CD4-positive, alpha-beta T cell treated with Interleukin-15 for 1 hour (primary cell): ENCODE measurements around the gene GUCY1A2.
"Not testable (repeated sequence)": the region's sequence is repeated elsewhere in the genome, so short reads cannot be mapped to it uniquely, and the experiment has no call there.

Experiments used
- DNase-seq: peaks from one replicate; pipeline ENCODE4 v3.0.0-alpha.2; 2020

GUCY1A2 gene

DNA sequence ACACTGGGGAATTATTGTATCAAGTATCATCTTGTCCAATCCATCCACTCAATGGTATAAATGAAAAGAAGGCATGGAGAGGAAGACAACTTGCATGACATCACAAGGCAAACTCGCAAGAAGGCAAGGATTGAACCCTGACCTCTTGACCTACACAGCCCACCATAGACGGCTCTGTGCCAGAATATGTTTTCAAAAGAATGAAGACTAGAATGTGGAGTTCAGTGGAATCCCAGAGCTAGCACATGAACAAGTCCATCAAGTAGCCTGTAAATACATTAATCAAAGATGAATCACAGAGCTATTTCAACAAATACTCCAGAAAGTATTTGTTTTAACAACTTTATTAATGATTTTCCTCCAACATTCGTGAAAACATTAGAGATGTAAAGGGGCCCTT lies 189.7 kb downstream of the GUCY1A2 start:
- no peak for DNase-seq

DNA sequence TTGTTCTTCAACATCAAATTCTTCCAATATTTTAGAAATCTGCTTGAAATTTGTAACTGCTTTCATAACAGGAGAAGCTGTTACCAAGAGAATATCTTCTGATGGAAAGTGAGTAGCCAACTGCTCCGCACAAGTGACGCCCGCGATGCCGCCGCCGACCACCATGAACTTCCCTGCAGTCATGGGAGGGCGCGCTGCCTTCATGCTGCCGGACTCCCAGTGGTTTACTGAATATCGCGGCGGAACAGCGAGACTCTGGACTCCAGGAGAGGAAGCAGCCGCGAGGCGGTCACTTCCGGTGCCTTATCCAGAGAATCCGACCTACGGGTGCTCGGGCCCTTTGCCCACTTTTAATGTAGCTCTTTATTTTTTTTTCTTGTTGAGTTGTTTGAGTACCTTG lies 190.6 kb downstream of the GUCY1A2 start:
- DNase-seq, result no peak

DNA sequence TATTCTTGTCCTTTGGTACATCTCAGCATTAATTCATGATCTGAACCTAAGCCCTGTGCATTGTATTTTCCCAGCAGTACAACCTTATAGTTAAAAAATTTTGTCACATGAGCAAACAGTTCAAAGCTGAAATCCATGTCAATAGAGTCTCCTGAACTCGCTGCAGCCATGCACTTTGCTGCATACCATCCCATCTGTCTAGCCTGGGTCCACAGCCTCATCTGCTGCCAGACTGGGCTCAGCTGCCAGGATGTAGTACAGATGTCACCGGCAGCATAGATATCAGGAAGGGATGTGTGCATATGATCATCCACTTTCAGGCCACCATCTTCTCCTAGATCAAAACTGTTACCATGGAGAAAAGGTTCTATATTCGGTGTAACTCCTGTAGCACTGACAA lies 191.7 kb downstream of the GUCY1A2 start:
- not testable (repeated sequence) for DNase-seq

DNA sequence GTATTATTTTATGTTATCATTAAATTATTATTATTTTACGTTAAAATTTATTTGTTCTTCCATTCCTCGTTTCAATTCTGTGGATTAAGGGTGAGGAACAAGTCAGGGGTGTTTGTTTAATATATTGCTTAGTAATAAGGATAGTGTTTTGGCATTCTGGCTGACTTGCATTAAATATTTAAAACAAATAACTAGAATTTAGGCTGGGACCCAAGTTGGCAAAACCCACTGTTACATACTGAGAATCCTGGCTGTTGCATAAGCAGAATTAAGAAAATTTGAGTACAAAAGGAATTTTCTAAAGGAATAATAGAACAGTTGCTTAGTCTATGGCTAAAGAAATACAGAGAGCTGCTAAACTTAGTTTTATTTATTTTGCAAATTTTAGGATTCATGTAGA lies 196.4 kb downstream of the GUCY1A2 start:
- no peak for DNase-seq

DNA sequence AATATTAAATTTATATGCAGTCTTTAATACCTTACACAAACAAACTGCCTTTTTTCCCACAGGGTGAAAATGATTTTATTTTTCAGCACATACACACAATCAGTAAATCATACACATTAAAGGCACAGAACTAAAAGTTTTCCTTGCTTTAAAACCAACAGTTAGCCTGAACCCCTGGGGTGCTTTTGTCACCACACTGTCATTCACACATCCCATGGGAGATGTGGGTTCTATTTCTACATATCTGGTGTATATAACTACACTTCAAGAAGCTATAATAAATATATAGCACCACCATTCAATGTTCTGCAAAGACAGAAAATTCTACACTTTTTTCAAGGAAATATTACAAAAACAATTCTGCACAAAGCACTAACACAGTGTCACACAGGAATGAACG lies 197.0 kb downstream of the GUCY1A2 start:
- no peak for DNase-seq

DNA sequence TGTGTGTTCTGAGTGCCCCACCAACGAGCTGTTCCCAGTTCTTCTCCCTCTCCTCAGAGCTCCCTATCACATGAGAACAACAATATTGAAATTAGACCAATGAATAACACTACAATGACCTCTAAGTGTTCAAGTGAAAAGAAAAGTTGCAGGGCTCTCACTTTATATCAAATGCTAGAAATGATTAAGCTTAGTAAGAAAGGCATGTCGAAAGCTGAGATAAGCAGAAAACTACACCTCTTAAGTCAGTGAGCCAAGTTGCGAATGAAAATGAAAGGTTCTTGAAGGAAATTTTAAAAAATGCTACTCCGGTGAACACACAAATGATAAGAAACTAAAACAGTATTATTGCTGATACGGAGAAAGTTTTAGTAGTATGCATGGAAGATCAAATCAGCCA lies 199.8 kb downstream of the GUCY1A2 start:
- DNase-seq, result no peak

DNA sequence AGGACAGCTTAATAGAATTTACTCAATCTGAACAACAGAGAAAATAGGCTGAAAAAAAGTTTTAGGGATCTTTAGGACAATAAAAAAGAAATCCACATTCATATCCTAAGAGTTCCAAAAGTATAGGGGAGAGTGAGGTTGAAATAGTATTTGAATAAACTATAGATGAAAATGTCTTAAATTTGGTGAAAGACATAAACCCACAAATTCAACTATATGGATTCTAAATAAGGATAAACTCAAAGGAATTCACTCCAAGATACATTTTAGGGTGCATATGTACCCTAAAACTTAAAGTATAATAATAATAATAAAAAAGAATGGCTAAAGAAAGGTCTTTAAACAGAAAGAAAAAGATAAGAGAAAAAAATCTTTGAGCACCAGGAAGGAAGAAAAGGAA lies 203.1 kb downstream of the GUCY1A2 start:
- DNase-seq, result no peak

DNA sequence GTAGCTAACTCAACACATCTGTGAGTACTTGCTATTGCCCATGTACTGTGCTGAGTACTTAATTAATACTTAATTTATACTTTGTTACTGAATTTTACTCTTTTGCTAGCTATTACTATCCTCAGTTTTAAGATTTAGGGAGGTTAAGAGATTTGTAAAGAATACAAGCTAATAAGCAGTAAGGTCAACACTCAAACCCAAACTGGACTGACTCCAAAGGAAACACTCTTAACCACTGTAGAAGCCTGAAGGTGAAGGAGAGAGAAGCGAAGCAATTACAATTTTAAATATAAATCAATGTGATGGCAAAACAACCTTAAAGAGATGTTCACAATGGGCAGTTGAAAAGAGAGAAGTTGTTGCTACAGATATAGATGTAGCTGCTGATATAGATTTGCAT lies 204.5 kb downstream of the GUCY1A2 start:
- no peak for DNase-seq

DNA sequence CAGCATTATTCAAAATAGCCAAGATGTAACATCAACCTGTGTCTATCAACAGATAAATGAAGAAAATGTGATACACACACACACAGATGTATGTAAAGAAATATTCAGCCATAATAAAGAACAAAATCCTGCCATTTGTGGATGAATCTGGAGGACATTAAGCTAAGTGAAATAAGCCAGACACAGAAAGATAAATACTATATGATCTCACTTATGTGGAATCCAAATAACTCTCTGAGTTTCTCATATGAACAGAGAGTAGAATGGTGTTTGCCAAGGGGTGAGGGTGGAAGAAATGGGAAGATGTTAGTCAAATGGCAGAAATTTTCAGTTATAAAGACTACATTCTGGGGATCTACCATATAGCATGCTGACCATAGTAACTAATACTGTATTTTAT lies 224.2 kb downstream of the GUCY1A2 start:
- no peak for DNase-seq

DNA sequence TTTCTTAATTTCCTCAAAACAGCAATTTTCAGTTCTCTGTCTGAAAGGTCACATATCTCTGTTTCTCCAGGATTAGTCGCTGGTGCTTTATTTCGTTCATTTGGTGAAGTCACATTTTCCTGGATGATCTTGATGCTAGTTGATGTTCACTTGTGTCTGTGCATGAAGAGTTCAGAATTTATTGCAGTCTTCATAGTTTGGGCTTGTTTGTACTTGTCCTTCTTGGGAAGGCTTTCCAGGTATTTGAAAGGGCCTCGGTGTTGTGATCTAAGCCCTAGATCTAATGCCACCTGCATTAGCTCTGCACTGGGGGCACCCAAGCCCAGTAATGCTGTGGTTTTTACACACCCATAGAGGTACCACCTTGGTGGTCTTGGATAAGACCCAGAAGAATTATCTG lies 228.9 kb downstream of the GUCY1A2 start:
- no peak for DNase-seq

DNA sequence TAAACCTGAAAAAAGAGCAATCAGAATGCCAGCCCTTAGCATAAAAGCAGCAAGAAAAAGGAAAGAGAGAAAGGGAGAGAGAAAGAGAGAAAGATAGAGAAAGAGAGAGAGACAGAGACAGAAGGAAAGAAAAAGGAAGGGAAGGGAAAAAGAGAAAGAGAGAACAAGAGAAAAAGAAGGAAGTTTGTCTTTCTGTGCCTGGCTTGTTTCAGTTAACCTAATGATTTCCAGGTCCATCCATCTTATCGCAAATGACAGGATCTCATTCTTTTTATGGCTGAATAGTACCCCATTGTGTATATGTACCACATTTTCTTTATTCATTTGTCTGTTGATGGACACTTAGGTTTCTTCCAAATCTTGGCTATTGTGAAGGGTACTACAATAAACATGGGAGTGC lies 230.8 kb downstream of the GUCY1A2 start:
- DNase-seq, result no peak

DNA sequence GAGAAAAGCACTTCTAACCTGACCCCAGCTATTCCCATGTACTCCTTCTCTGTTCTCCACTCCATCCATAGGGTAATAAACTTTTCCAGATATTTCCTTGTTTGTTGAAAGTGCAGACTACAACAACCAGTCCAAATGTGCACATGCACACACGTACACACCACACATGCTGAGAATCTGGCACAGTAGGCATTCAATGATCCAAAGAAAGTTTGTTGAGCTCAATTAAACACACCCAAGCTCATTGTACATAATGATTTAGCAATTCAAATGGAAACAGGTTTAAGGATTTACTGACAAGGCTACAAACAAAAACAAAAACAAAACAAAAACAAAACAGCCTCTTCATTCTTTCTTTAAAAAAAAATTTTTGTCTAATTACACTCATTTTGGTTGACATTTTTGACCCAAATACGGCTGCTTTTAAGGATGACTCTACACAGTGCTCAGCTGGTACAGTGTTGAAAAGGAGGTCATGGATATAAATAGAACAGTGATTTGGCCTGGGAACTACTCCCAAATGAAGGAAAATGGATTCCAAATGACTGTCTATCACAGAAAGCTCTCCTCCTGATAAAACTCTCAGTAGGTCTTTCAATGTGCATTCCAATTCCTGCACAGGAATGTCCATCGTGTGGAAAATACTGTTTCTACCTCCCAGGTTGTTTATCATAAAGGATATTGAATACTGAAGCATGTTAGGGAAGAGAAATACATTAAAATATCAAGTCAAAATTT lies 232.2 kb downstream of the GUCY1A2 start:
- no peak for DNase-seq

DNA sequence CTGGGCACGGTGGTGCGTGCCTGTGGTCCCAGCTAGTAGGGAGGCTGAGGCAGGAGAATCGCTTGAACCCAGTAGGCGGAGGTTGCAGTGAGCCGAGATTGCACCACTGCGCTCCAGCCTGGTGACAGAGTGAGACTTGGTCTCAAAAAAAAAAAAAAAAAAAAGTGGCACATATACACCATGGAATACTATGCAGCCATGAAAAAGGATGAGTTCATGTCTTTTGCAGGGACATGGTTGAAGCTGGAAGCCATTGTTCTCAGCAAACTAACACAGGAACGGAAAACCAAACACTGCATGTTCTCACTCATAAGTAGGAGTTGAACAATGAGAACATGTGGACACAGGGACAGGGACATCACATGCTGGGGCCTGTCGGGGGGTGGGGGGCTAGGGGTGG lies 241.0 kb downstream of the GUCY1A2 start:
- DNase-seq, result not testable (repeated sequence)

DNA sequence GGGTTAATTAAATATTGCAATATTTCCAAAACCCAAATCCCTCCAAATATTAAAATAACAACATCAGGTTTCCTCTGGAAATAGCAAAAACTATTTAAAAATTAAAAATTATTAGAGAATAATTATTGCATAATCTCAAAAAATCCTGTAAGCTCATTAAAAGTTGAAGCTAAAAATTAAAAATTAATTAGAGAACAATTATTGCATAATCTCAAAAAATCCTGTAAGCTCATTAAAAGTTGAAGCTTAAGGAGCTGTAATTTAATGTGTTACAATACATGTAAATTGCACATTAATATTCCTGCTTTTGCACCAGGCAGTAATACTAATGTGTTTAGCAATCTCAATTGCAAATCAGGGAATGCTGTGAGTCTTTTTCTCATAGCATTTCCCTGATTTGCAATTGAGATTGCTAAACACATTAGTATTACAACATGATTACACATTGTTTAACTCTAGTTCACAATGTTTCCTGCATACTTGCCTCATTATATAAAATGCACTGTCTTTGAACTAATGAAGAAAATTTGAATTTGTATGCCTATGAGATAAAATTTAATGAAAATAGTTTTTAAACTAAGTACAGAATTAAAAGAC lies 247.7 kb downstream of the GUCY1A2 start:
- no peak for DNase-seq

DNA sequence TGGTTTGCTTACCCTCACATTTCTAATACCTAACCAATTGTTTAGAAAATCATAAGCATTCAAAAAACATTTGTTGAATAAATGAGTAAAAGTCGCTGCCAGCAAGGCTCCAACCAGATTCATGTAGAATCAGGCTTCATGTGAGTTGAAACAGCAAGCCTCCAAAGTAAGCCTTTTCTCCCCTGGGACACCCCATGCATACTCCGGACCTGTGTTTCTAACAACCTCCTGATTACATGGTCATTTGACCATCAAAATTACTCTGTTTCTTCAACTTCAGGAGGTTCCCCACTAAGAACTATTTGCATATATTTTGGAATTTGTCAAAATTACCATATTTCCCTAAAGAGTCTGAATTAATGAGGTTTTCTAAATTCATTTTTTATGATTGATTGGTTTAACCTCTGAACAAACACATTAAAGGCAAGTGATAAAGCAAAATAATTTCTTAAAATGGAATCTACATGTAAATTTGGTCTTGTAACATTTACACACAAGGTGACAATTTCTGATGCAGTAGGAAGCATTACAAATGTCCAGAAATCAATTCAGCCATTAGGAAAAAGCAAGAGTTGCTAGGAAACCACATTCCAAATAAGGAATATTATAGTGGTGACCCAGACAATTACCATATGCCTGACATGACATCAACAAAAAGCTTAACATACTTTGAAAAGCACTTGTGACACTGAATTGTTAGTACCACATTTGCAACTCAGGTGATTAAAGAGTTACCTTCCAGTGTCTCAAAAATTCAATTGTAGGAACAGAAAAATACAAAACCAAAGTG lies 252.6 kb downstream of the GUCY1A2 start:
- no peak for DNase-seq

DNA sequence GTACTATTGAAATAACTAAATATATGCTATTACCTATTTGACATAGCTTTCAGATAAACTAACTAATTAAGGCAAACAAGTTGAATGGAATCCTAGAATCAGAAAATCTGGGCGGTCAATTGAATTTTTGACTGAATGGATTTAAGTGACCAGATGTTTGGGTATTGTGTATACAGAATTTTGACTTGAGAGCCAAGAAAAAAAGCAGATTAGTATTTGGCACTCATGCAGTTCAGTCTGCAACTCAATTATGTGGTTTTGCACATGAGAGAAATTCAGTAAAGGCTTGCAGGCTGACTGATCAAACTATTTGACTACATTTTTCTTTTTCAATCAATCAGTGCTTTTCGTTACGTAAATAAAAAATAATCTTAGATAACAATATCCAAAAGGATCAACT lies 254.8 kb downstream of the GUCY1A2 start:
- no peak for DNase-seq

DNA sequence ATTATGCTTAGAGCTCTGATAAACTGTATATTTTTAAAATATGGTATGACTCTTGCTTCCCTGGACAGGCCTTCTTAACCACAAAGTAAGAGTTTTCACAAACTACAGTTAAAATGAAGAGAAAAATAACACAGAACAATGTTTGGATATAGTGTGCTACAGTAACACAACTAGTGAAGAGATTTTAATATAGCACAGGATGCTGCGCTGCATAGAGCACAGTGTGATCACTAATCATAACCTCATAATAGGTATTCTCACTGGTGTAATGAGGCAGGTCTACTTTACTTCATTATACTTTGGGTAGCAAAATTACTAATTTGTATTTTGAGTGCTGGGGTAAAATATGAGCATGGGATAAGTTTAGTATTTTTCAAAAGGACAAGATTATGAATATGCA lies 256.5 kb downstream of the GUCY1A2 start:
- DNase-seq, result no peak

DNA sequence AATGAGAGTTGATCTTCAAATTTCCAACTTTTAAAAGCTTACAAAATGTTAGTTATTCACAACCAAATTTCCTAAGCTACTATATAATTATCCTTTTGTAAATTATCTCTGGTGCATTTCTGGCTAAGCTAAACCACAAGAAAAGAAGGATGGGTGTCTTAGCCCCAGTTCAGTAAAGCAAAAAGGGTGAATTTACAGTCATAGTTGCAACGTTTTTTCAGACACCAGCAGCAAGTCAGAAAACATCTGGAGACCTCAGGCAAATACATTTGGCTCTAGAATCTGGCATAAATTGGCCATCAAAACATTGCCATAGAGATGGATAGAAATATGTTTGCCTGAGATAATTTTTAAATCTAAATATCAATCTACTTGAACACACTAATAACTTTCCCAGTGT lies 257.0 kb downstream of the GUCY1A2 start:
- DNase-seq, result no peak

DNA sequence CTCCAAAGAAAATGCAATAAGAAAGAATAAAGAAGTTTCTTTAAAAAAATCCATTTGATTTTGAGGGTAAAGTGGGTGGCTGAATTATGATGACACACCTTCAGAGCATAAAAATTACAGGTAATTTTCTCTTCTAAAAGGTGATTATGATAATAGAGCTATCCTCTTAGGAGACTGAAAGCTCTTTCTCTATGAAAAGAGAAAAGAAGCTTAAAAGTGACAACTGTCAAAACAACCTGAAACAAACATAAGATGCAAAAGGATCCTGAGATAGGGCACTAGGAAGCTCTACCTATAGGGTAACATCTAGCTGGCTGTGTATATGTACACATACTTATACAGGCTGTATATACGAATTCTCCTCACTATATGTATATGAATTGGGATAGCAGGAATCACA lies 270.2 kb downstream of the GUCY1A2 start:
- DNase-seq, result no peak

DNA sequence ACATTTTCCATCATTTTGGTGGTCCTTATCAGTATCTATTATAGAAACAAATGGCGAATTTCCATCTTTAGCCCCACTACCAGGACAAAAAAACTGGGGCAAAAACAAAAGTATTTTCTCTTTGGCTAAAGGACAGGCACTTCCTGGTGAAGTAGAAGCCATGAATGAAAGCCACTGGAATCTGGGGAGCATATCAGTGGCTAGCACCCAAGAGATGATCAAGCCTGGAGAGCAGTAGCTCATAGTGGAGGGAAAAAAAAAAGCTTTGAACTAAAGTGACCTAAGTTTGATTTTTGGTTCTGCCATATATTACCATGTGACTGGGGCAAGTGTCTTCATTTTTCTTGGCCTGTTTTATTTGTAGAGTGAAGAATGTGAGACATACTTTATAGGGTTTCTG lies 272.3 kb downstream of the GUCY1A2 start:
- DNase-seq, result no peak

DNA sequence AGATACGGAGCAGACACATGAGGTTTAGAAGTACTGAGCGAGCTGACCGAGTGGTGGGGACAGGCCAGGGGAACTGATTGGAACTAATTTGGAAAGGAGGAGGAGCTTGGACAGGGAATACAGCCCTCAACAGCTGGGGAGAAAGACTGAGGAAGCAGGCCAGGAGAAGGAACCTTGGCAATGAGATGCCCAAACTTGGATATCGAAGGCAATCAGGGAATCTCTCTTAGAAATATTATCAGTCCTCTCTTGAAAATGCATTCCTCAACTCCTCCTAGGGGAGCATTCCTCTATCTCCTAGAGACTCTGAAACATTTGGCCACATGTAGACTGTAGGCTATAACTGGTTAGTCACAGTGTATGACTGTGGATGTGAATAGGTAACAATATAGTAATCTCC lies 284.6 kb downstream of the GUCY1A2 start:
- no peak for DNase-seq

DNA sequence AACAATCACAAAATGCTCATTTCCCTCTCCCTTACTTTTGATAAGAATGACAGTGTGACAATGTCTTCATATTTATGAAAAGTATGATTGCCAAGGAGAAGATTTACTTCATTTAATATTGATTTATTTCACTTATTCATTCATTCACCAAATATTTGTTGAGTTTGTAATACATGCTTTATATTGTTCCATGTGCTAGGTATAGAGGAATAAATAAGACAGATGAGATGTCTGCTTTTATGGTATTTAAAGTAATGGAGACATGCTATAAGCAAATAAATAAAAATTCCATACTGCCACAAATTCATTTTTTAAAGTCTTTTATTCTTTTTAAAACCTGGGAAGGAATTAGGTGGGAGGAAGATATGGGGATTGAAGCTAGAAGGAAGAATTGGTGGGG lies 289.4 kb downstream of the GUCY1A2 start:
- DNase-seq, result no peak

DNA sequence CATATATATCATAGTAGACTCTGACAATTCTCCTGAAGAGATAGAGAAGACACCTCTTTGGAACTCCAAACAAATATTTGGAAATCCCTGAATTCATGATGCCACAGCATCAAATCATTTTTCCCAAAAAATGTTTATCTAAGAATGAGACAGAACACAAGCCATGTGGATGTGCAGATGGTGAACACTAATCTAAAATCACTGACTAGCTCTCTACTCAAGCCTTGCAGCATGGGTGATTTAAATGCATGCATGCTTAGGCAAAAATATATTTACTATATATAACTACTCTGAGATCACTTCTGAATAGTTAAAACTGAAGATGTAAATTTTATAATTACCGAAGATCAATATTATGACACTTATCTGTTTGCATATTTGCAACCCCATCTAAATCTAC lies 289.9 kb downstream of the GUCY1A2 start:
- no peak for DNase-seq

DNA sequence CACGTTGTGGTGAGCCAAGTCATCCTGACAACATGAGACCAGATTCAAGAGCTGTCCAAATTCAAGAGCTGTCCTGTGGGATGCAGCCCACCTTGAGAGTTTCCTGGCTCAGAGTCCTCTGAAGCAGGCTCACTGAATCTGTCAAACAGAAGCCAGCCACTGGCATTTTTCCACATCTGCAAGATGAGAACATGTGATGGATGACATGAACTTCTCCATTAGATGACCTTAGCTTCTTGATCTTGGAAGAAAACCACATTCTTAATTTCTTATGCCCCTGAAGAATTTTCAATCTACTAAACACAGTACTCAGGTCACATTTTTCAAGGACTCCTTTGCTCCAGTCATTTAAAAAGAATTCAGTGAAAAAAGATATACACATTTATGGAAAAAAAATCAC lies 291.0 kb downstream of the GUCY1A2 start:
- no peak for DNase-seq
